Measurements from ENCODE around the gene TMED1.

Gene TMED1

DNA sequence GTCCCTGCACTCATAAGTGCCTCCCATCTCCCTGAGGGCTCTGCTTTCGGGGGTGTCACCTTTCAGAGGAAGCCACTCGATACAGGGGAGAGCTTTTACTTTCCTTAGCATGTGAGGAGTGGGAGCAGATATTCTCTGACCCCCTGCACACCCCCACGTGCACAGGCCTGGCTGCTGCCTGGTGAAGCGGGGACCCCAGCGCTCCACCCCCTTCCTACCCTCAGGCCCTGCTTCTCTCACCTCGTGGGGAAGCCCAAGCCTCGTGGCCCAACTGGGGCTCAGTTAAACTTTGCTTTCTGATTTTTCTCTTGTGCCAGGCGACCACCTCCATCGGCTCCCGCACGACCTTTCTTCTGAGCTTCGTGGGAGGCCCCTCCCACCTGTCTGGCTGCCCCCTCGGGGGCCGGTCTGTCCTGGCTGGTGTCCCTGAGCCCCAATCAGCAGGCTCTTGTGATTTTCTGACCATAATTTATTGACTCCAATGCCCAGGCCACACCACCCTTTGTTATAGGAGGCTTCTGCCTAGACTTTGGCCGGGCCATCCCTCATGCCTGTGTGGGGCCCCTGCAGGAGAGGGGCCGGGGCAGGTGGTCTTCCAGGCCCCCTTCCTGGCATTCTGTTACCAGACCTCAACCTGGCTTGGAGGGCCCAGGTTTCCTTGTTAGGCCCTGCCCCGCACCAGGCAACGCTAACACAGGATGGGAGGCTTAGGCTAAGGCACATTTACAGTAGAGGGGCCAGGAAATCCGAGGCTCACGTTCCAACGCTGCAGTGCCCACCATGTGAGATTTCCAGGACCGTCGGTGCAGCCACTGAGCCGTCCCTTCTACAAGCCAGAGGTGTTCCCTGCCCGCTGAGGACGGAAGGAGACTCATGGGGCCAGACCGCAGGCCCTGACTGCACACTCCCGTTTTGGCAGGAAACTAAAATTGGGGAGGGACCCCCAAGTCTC, 3.7 kb downstream of the TMED1 start:
- DNase-seq (ENCODE audit: low read depth): no peak

DNA sequence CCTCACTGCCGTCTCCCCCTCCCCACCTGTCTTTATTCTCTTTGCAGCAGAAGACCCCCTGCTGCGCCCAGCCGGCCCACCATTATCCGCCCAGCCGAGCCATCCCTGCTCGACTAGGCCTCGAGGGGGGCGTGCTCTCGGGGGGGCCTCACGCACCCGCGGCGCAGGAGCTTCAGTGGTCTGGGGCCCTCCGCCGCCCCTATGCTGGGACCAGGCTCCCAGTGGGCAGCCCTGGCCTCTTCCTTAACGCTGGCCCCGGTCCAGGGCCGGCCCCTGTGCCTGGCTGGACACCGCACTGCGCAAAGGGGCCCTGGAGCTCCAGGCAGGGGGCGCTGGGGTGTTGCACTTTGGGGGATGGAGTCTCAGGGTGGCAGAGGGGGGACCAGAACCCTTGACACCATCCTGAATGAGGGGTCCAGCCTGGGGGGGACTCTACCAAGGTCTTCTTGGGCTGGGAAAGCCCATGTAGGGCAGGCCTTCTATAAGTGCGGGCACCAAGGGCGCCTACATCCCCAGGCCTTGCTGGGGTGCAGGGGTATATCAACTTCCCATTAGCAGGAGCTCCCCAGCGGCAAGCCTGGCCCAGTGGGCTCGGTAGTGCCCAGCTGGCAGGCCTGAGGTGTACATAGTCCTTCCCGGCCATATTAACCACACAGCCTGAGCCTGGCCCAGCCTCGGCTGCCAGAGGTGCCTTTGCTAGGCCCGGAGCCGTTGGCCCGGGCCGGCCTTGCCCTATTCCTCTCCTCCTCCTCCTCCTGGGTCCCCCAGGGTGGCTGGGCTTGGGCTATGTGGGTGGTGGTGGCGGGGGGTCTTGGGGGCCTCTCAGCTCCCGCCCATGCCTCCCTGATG, 4.9 kb downstream of the TMED1 start:
- no peak for DNase-seq (ENCODE audit: low read depth)

DNA sequence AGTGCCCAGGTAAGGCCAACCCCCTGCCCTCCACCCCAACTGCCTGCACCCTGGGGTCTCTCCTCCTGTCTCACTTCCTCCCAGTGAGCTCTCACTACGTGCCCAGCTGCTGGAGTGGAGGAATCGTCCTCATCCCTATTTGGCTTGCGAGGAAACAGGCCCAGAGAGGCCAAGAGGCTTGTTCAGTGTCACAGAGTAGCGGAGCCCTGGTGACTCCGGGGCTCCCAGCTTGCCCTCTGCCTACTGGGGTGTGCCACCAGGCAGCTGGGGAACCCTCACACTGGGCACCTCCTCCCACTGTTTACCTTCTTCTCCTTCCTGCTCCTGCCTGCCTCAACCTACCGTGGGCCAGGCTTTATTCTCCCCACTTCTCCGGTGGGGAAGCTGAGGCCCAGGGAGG, 5.6 kb downstream of the TMED1 start:
- DNase-seq (ENCODE audit: low read depth): no peak

DNA sequence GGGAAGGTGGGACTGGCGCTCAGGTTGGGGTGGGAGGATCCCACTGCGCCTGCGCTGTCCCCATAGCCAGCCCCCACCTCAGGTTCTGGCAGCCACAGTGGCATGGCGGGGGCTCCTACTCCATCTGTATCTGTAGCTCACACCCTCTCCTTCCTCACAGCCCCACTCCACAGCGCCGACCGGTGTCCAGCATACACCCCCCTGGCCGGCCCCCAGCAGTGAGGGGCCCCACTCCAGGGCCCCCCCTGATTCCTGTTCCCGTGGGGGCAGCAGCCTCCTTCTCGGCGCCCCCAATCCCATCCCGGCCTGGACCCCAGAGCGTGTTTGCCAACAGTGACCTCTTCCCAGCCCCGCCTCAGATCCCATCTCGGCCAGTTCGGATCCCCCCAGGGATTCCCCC, 6.0 kb downstream of the TMED1 start:
- DNase-seq (ENCODE audit: low read depth): no peak

DNA sequence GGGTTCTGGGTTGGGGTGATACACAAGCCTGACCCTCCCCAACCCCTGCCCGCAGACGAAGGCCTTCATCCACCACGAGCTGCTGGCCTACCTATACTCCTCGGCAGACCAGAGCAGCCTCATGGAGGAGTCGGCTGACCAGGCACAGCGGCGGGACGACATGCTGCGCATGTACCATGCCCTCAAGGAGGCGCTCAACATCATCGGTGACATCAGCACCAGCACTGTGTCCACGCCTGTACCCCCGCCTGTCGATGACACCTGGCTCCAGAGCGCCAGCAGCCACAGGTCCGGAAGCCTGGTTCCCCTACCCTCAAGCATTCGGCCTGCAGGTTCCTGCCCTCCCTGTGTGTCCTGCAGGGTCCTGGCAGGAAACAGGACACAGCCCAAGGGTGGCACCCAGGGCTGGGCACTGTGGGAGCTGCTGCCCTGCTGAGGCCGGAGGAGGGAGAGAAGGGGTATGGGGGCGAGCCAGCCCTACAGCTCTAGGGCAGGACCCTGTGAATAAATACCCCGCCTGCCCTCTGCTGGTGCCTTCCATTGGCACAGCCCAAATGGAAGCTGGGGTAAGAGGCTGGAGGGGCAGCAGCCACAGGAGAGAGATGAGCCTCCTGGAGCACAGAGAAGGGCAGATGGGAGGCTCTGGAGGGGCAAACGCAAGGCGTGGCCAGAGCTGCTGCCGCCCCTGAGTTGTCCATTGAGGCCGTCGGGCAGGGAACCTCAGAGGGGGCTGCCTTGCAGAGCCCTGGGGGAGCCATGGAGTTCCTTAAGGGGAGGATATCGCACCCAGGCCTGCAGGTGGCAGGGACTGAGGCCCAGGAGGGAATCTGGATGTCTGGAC, 6.8 kb downstream of the TMED1 start:
- DNase-seq (ENCODE audit: low read depth): no peak

DNA sequence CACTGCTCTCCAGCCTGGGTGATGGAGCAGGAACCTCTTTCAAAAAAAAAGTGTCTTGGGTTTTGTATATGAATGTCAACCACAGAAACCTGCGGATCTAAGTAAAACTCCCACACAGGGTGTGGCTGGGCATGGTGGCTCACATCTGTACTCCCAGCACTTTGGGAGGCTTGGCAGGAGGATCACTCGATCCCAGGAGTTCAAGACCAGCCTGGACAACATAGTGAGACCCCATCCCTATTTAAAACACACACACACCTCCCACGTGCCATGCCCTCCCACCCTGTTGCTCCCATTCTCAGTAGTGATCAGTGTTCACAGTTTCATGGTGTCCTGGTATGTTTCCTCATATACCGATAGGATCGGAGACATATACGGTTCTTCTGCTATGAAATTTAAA, 9.2 kb downstream of the TMED1 start:
- DNase-seq (ENCODE audit: low read depth): no peak

DNA sequence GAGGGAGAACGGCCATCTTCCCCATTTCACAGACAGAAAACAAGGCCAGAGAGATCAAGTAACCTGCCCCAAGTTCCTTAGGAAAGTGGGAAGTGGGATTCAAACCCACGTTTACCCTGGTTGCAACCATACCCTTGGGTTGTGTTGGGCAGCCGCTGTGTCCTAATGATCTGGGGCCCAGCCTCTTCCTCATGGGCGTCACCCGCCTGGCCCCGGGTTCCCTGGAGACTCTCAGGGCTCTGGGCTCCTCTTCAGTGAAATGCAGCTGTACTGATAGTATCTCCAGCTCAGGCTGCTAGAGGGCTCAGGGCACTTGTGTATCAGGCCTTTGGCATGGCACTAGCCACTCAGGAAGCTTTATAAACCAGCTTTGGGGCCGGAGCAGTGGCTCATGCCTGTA, 9.8 kb downstream of the TMED1 start:
- DNase-seq (ENCODE audit: low read depth): no peak

DNA sequence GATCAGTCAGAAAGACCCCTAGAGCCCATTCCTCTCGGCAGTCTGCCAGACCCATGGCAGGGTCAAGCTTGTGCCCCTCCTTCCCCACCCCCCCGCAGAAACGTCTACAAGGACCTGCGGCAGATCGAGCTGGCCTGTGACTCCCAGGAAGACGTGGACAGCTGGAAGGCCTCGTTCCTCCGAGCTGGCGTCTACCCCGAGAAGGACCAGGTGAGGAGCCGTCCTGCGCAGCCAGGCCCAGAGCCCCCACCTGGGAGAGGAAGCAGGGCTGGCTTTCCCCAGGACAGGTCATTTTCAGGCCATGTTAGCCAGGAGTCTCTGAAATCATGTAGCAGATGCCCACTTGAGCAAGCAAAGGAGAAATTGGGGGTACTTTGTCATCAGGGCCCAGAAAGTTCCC, 12.3 kb downstream of the TMED1 start:
- DNase-seq (ENCODE audit: low read depth): no peak

DNA sequence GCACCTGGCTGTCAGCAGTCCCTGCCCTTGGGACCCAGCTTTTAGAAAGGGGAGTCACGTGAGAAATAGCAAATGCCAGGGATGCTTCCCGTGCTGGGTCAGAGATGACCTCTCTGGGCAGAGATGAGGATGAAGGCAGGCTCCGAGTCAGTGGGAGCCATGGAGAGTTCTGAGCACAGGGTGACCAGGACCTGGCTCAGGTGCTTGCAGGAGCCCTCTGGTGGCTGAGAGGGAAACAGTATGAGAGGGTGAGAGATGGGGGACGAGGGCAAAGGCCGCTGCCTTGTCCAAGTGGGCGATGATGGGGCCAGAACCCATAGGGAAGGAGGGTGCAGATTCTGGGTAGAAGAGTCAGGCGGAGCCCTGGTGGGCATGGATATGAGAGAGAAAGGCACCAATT, 15.8 kb downstream of the TMED1 start:
- DNase-seq (ENCODE audit: low read depth): no peak

DNA sequence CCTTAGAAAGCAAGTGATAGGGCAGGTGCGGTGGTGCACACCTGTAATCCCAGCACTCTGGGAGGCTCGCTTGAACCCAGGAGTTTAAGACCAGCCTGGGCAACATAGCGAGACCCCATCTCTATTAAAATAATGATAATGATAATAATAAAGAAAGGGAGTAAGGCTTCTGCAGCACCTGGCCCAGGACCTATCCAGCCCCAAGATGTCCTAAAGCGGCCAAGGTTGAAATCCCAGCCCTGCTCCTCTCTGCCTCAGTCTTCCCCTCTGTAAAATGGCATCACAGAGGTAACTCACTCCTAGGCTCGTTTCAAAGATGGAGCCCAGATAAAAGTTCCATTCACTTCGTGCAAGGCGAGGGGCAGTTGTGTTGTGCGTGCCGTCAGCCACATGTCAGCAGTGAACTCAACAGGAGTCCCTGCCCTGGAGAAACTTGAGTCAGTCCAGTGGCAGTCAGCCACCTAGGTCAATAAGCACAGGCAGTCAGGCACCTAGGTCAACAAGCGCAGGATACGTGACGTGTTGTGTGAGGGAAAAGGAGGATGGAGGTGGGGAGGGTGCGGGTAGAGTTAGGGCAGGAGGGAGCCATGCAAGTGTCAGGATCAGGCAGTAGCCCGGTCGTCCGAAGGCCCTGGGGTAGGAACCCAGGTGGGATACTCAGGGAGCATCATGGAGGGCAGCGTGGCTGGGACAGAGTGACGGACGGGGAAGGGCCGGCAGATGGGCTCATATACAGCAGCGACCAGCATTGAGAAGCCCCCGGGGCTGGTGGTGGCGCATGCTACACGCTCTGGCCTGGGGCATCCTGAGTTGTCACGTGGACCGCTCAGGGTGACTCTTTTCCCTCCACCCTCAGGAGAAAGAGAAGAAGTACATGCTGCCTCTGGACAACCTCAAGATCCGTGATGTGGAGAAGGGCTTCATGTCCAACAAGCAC, 16.6 kb downstream of the TMED1 start:
- no peak for DNase-seq (ENCODE audit: low read depth)

DNA sequence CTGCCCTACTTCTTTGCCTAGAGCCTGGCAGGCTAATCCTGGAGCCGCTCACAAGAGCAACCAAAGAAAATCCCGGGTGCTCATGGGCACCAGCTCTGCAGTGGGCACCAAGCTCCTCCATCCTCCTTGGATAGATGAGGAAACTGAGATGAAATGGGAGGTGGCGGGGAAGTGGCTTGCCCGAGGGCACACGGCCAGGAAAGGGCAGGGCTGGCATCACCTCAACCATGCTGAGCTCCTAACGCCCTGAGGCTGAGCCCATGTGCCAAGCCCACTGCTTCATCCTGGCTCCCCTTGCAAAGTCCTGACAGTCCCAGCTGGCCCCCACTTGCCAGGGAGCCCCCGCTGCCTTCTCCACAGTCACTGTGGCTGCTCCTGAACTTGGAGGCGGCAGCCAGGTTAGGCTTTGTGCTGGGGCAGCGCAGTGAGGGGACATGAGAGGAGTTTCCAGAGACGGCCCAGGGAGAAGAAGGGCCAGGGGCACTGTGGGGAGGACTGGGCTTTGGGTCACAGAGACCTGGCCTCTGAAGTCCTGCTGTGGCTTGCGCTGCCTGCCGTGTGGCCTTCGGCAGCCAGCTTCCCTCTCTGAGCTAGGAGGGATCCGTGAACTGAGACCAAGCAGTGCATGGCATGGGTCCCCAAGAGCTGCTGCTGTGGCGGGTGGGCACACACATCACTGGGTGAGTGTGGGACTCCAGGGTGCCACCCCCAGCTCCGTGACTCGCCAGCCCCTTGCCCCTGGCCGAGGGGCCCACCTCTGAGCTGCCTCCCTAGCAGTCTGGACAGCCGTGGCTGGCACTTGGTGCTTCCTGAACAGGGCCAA, 17.5 kb downstream of the TMED1 start:
- no peak for DNase-seq (ENCODE audit: low read depth)

DNA sequence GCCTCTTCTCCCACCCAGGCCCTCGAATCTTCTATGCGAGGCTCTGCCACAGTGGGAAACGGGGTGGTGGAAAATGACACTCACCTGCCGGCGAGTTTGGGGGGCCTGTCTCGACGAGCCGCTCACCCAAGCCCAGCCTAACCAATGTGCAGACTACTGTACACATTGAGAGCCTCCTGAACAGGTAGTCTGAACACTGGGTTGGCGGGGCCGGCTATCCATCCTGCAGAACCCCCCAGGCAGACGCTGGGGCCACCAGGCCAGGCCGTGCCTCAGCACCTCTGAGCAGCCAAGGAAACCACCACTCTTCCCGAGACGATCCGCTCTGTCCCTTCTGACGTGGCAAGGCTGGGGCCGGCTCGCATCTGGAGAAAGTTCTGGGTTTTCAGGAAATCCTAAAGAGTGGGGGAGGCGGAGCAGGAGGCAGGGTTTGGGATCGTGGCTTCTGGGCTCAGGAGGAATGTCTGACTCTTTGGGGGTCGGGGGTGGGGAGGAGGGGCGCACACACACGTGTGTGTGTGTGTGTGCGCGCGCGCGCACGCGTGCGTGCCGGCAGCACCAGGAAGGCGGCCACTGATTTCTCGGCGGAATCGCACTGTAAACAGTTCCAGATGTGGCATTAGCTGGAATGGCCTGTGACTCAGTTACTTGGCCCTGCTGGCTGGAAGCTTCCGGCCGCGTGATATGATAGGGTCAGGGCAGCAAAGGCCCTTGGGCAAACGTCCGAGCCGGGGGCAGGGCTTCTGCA, 18.5 kb downstream of the TMED1 start:
- no peak for DNase-seq (ENCODE audit: low read depth)

DNA sequence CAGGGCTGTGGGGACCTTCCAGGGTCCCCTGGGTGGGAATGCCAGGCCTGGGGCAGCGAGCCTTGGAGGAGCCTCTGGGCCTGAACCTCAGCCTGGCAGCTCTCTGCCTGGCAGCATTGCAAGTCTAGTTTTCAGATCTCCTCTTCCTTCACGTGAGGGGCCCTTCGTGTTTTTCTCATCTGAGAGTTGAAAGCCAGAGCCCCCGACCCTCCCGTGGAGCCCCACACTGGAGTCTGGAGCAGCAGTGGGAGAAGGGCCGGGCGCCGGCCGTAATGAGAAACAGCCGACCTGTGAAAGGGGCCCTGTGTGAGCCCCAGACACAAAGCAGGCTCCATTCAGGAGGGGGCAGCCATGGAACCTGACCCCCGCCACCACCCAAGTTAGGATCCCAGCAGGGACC, 19.3 kb downstream of the TMED1 start:
- DNase-seq (ENCODE audit: low read depth): no peak

DNA sequence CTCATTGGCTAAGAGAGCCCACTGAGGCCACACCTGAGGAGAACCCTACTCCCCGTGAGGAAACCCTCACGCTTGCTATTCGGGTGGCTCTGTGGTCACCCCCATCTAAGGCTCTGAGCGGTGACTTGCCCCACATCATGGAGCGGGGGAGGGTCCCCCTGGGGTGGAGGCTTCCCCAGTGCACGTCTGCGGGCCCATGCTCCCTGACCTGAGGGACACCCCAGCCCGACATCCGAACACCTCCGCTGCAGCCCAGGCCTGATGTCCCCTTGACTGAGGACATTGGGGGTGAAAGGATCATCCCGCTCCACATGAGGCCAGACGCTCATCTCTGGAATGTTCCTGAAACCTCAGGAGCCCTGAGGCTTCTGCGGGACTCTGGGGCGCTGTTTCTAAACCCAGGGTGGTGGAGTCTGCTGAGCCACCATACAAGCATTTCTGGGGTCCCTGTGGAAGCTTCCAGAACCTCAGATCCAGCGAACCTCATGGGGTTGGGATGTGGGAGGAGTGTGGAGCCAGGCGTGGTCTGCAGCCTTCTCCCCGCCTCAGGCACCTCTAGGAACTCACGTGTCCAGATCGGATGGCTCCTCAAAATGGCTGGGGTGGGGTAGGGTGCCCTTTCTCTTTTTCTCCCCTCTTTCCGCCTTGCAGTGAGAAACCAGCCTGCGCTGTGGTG, 19.9 kb downstream of the TMED1 start:
- DNase-seq (ENCODE audit: low read depth): no peak

DNA sequence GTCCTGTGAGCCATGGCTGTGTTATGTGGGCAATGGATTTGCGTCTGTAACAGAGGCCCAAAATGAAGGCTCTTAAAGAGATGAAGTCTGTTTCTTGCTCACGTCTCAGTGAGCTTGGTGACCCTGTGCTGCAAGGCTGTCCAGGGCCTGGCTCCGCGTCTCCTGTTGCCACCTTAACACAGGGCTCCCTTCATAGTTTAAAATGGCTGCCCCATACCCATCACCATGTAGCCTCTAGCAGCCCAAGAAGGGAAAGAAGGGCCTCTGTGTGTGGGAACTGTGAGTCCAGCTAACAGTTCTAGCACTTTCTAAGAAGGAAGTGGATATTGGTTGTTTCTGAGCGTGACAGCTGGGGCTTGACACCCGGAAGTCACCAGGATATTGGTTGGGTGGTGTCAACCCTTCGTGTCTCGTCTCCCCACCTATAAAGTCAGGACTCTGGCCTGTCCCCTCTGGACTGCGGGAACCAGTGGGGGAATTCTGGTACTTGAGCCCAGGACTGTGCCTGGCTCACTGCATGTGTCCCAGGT, 20.9 kb downstream of the TMED1 start:
- no peak for DNase-seq (ENCODE audit: low read depth)

DNA sequence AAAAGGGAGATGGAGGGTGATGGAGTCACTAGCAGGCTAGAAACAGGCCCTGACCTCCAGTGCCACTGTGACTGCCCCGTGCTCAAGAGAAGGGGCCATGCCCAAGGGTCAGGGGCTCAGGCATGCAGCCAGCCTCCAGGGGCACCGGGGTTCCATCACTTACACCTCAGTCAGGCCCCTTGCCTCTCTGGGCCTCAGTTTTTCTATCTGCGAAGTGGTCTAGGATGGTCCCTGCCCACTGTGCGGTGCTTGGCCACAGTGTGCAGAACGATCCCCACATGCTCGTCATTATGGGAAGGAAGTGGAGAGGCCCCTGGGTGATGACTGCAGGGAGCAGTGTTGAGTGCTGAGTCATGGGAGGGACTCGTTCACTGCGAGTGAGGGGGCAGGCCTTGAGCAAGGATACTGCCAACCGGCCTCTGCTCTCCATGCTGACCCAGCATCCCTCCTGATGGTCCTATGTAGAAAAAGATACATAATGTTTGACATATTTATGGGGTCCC, 23.1 kb downstream of the TMED1 start:
- DNase-seq (ENCODE audit: low read depth): no peak

DNA sequence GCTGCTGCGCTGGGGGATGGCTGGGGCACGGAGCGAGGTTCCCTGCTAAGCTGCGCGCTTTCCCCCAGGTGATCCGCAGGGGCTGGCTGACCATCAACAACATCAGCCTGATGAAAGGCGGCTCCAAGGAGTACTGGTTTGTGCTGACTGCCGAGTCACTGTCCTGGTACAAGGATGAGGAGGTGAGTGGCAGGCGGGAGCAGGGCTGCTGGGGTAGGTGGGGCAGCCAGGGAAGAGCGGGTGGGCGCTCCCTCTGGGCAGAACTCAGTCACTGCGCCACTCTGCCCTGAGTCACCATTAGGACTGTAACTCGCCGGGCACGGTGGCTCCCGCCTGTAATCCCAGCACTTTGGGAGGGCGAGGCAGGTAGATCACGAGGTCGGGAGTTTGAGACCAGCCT, 23.8 kb downstream of the TMED1 start:
- DNase-seq (ENCODE audit: low read depth): no peak

DNA sequence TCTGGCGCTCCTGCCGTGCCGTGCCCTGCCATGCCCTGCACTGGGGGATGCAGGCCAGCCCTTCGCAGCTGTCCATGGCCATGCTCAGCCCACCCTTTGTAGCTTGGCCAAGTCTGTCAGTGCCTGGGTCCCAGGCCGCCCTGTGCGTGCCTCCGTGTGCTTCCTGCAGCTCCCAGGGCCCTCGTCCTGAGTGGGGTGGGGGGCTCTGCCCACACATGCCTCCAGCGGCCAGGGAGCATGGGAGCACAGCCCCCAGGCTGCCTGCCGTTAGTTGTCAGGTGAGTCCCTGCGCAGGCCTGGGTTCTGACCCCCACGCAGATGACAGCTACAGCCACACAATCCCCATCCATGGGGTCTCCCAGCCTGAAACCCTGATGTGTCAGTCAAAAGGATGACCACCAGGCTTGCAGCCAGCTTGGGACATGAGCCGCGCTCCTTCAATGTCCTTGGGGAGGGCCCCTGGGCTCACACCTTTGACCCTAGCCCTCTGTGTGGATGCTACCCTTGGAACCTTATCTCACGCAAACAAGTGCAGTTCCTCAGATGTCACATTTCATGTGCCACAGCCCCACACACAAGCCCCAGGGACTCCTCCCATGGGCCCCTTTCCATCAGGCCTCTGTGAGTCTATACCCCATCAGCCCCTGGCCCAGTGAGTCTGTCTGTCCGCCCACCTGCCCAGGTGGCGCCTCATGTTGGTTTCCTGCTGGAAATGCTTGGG, 24.5 kb downstream of the TMED1 start:
- no peak for DNase-seq (ENCODE audit: low read depth)

Data from stimulated activated CD4-positive, alpha-beta T cell treated with anti-CD3 and anti-CD28 coated beads, Interleukin-2, amount 100 ng/mL, for 4 hours (primary cell).